NCI-H1417 treated with DMSO at 0.1 percent for 48 hours (cell line): ENCODE results near the gene HNRNPA0.

Experiments
- DNase-seq: peaks from one replicate; lab custom pipeline; 2025; lab: John Stamatoyannopoulos, UW

Gene HNRNPA0

DNA sequence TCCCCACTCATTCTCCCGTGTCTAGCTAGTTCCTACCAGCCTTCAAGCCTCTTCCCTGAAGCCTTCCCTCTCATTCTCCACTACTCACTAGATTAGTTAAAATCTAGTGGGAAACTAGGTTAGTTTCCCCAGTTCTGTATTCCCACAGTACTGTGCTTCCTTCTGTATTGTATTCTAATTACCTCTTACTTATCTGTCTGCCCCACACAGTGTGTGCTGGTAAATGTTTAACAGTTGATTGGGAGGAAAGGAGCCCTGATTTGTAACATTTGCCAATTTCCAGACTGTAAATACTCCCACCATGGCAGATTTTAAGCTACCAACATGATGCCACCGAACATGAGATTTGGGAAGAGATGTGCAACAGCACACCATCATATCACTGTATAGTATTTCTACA, 26.5 kb downstream of the HNRNPA0 start:
- DNase-seq: no peak

DNA sequence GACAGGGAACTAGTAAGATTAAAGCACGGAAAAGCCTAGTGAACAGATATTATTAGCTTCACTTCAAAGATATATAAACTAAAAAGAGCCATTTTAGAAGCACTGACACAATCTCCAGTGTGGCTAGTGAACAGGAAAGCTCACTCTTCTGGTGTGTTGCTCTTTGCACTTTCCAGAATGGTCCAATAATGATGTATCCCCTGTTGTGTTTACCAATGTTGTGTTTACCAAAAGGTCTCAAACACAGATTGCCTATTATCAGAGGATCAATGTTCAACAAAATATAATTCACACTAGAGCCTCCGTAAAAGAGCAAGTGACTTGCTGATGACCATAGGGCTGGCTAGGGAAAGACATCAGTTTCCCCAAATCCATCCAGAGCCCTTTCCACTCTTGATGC, 29.9 kb downstream of the HNRNPA0 start:
- no peak for DNase-seq

GRCh38 chr5:137718611-137719010, 35.6 kb downstream of the HNRNPA0 start:
- DNase-seq: no peak

DNA sequence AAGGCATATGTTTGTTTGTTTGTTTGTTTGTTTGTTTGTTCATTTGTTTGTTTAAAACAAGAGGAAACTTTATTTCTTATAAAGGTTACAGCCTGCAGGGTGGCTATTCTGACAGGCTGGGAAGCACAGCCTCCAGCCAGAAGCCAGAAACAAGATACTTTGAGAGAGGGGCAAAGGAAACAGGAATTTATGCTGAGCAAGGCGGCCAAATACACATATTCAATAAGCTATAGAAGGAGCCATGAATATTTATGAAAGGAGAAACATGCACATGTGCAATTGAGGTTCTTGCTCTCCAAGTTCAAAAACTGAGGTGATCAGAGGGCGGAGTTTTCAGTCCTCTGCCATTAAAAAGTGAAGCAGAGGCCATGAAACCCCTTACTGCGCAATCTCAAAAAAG, 37.8 kb downstream of the HNRNPA0 start:
- no peak for DNase-seq

GRCh38 chr5:137715456-137715855, 38.7 kb downstream of the HNRNPA0 start:
- DNase-seq: no peak

DNA sequence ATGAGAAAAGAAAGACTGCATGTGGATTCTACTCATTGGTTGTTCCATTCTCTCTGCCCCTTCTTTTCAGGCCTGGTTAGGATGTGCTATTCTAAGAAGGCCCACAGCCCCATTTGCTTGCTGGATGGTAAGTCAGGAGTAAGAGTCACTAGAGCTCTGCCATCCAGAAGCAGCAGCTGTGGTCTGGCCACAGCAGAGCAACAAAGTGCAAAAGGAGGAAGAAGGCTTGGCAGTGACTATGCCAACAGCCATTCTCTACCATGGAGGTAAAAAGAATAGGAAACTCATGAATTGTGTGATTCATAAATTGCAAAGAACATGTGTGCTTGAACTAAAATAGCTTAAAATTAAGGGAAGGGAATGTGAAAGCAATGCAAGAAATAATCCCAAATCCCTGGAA, 39.2 kb downstream of the HNRNPA0 start:
- no peak for DNase-seq

GRCh38 chr5:137714494-137714893, 39.7 kb downstream of the HNRNPA0 start:
- DNase-seq: no peak

GRCh38 chr5:137712139-137712667, 42.0 kb downstream of the HNRNPA0 start:
- no peak for DNase-seq

DNA sequence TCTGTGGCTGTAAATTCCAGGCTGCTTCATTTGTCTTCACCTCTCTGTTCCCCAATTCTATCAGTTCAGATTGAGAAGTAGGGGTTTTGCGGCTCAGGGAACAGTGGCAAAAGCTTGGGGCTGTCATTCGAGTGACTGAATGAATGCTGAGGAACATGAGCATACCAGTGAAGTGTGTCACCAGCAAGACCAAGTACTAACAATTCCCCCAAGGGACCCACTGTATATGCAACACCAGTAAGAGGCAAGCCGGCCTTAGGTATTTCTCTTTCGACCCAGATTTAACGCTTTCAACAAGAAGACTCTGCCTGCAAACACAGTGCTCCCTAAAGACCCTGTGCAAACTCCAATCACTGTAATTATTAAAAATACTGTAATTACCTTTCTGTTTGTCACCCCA, 44.1 kb downstream of the HNRNPA0 start:
- no peak for DNase-seq

DNA sequence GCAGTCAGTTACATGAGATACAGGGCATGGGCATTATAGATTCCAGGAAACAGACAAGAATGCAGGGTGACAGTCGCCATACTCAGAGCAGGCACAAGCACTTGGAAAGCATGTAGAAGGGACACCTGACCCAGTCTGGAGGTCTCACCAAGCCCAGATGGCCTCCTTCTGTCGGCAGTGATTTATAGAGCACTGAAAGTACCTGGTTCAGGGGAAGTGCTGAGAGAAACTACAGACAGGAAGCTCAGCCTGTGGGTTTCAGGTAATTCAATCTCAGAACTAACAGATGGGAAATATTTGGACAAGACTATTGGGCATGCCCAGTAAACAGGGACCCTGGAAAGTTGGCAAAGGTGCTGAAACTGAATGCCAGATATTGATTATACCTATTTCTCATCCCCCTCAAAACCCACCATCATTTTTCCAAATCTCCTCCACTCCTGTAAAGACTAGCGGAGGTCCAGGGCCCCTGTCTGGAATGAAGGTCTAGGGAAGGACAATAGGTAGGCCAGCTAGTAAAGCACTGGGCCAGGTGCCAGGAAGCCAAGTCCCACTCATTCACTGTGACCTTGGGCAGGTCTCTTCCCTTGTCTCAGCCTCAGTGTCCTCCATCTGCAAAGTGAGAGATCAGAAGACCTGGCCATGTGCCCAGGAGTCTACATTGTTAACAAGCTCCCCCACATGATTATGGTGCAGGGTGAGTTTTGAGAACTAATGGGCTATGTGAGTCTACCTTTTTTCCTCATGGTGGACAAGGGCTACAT, 45.2 kb downstream of the HNRNPA0 start:
- DNase-seq: no peak

DNA sequence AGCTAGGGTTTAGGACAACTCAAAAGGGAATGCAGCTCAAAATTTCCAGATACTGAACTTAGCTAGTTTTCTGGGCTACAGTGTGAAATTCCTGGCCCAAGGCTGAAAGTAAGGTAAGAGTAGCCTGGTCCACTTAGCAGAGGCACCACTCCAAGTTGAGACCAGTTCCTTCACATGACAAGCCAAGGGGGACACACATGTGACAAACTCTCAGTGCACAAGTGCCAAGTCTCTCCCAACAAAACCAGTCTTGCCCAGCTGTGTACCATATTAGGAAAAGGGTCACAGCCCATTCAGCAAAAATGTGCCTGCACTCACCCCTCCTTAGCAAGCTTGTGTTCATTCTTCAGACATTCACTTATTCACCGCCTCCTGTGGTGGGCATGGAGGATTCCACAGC, 46.1 kb downstream of the HNRNPA0 start:
- no peak for DNase-seq

GRCh38 chr5:137706841-137707240, 47.3 kb downstream of the HNRNPA0 start:
- DNase-seq: no peak

GRCh38 chr5:137705106-137705505, 49.1 kb downstream of the HNRNPA0 start:
- no peak for DNase-seq

GRCh38 chr5:137703565-137703964, 50.6 kb downstream of the HNRNPA0 start:
- DNase-seq: no peak

GRCh38 chr5:137700282-137700680, 53.9 kb downstream of the HNRNPA0 start:
- no peak for DNase-seq

- DNase-seq: no peak
Measured at GRCh38 chr5:137699336-137700281, 54.6 kb downstream of the HNRNPA0 start.

- no peak for DNase-seq
Measured at GRCh38 chr5:137696481-137696880, 57.7 kb downstream of the HNRNPA0 start.

- DNase-seq: no peak
Measured at GRCh38 chr5:137695651-137696428, 58.3 kb downstream of the HNRNPA0 start.
